ENCODE results near the gene GSG1L. TPM values are rescaled to one million over a fixed set of nuclear protein-coding genes. Genes with fewer than 3 reads are reported as not detected.

Gene GSG1L
- total and polyA plus RNA-seq, 4 donors = not detected

GRCh38 chr16:28072087-28072486 lies 8.6 kb upstream of the GSG1L start:
- H3K27ac ChIP-seq (ENCODE audit: low read depth in 1 of 2, low read length in 2 of 2) = no peak overlapping the region
- H3K27me3 ChIP-seq (ENCODE audit: control insufficient read depth in 4 of 4, insufficient read depth in 4 of 4, low read length in 3 of 4) = no peaks in the 10 kb centered on the region
- WGBS = 52% methylated on average over 4 of the region's 4 CpGs
- no peaks in the 10 kb centered on the region for H3K36me3 ChIP-seq (ENCODE audit: control insufficient read depth in 4 of 4, insufficient read depth in 3 of 4, low read depth in 1 of 4, low read length in 3 of 4)
- no peak for TF ChIP-seq RXRA (IDR thresholded peaks at IDR 0.05)
- TF ChIP-seq EGR1 (IDR thresholded peaks at IDR 0.05; ENCODE audit: low read depth in 2 of 2) = no peak
- TF ChIP-seq ATF3 (IDR thresholded peaks at IDR 0.05) = no peak
- TF ChIP-seq JUND (IDR thresholded peaks at IDR 0.05) = no peak
- no peak for TF ChIP-seq GABPA (IDR thresholded peaks at IDR 0.05 in 1 of 2, conservative IDR thresholded peaks at IDR 0.05 in 1 of 2)
- no peak for TF ChIP-seq SP1 (IDR thresholded peaks at IDR 0.05)
- no peak for TF ChIP-seq ZBTB33 (IDR thresholded peaks at IDR 0.05)
- no peak for TF ChIP-seq RAD21 (IDR thresholded peaks at IDR 0.05)
- TF ChIP-seq CTCF (IDR thresholded peaks at IDR 0.05; ENCODE audit: low read depth, low read length, missing input control) = no peak
- no peak for TF ChIP-seq HNF4G (IDR thresholded peaks at IDR 0.05)
- no peak for TF ChIP-seq MAX (IDR thresholded peaks at IDR 0.05)
- TF ChIP-seq FOXA2 (IDR thresholded peaks at IDR 0.05) = no peak
- no peak for TF ChIP-seq HNF4A (conservative IDR thresholded peaks at IDR 0.05)
- no peak for TF ChIP-seq FOXA1 (IDR thresholded peaks at IDR 0.05)
- TF ChIP-seq TAF1 (conservative IDR thresholded peaks at IDR 0.05) = no peak
- no peak for TF ChIP-seq YY1 (IDR thresholded peaks at IDR 0.05)
- H3K4me1 ChIP-seq (ENCODE audit: control insufficient read depth in 4 of 4, insufficient read depth in 4 of 4, low read length in 3 of 4) = no peaks in the 10 kb centered on the region
- no peak overlapping the region for H3K9ac ChIP-seq (ENCODE audit: low read depth in 1 of 2, low read length in 2 of 2)
- H3K4me3 ChIP-seq (ENCODE audit: low read depth in 1 of 3, low read length in 3 of 3) = no peak overlapping the region
- DNase-seq (ENCODE audit: low spot score) = no peak
- no peaks in the 10 kb centered on the region for H3K9me3 ChIP-seq (ENCODE audit: control insufficient read depth in 4 of 4, low read length in 3 of 4)

GRCh38 chr16:28069971-28070794 lies 6.7 kb upstream of the GSG1L start:
- H3K36me3 ChIP-seq (ENCODE audit: control insufficient read depth in 4 of 4, insufficient read depth in 3 of 4, low read depth in 1 of 4, low read length in 3 of 4) = no peaks in the 10 kb centered on the region
- no peak overlapping the region for H3K9ac ChIP-seq (ENCODE audit: low read depth in 1 of 2, low read length in 2 of 2)
- H3K4me1 ChIP-seq (ENCODE audit: control insufficient read depth in 4 of 4, insufficient read depth in 4 of 4, low read length in 3 of 4) = no peaks in the 10 kb centered on the region
- no peak overlapping the region for H3K4me3 ChIP-seq (ENCODE audit: low read depth in 1 of 3, low read length in 3 of 3)
- TF ChIP-seq ATF3 (IDR thresholded peaks at IDR 0.05) (no peak), MAX (IDR thresholded peaks at IDR 0.05) (no peak), ZBTB33 (IDR thresholded peaks at IDR 0.05) (no peak), EGR1 (IDR thresholded peaks at IDR 0.05; ENCODE audit: low read depth in 2 of 2) (no peak), YY1 (IDR thresholded peaks at IDR 0.05) (no peak), GABPA (IDR thresholded peaks at IDR 0.05 in 1 of 2, conservative IDR thresholded peaks at IDR 0.05 in 1 of 2) (no peak), RAD21 (IDR thresholded peaks at IDR 0.05) (no peak), TAF1 (conservative IDR thresholded peaks at IDR 0.05) (no peak)
- H3K27ac ChIP-seq (ENCODE audit: low read depth in 1 of 2, low read length in 2 of 2) = no peak overlapping the region
- no peak for DNase-seq (ENCODE audit: low spot score)
- 70% methylated on average over 31 of the region's 31 CpGs for WGBS
- H3K9me3 ChIP-seq (ENCODE audit: control insufficient read depth in 4 of 4, low read length in 3 of 4) = no peaks in the 10 kb centered on the region
- no peaks in the 10 kb centered on the region for H3K27me3 ChIP-seq (ENCODE audit: control insufficient read depth in 4 of 4, insufficient read depth in 4 of 4, low read length in 3 of 4)
